ENCODE results near the gene DAAM2. TPM values are rescaled to one million over a fixed set of nuclear protein-coding genes. Genes with fewer than 3 reads are reported as not detected.

The DAAM2 gene
- total RNA-seq, 1 experiment from 2014 or later, result not detected

- no peaks in the 10 kb centered on the region for H3K27me3 ChIP-seq (replicated peaks; ENCODE audit: control insufficient read depth, insufficient read depth, low read length)
- no peak overlapping the region for H3K27ac Mint-ChIP-seq (ENCODE audit: unreplicated experiment)
- H3K9me3 Mint-ChIP-seq (ENCODE audit: unreplicated experiment), result no peaks in the 10 kb centered on the region
- H3K27me3 Mint-ChIP-seq (ENCODE audit: insufficient read depth, unreplicated experiment), result peaks cover 9% of the 10 kb centered on the region
- H3K36me3 Mint-ChIP-seq (ENCODE audit: insufficient read depth, unreplicated experiment), result no peaks in the 10 kb centered on the region
- H3K4me1 Mint-ChIP-seq (ENCODE audit: low read depth, unreplicated experiment), result no peaks in the 10 kb centered on the region
- TF ChIP-seq CTCF (IDR thresholded peaks at IDR 0.05; ENCODE audit: insufficient read depth in 1 of 2, low read depth in 1 of 2, low read length in 1 of 2, severe bottlenecking in 1 of 2, unreplicated experiment in 1 of 2), result no peak
- H3K4me1 ChIP-seq, result no peaks in the 10 kb centered on the region
- BruUV-seq (replicated peaks), result no TSS peak
- H3K4me3 ChIP-seq (ENCODE audit: low read depth, low read length), result no peak overlapping the region
- intact Hi-C loops (cut with micrococcal nuclease; ENCODE audit: unreplicated experiment), result no loop called here
- H3K9me3 ChIP-seq, result no peaks in the 10 kb centered on the region
- no peak for DNase-seq
- no peaks in the 10 kb centered on the region for H3K36me3 ChIP-seq (ENCODE audit: control insufficient read depth, insufficient read depth, low read length)
- ChIA-PET POLR2A (no interaction called here), CTCF (no interaction called here)
- H3K4me3 Mint-ChIP-seq (ENCODE audit: unreplicated experiment), result no peak overlapping the region
Observed at GRCh38 chr6:39793516-39793915, 1.3 kb downstream of the DAAM2 start.

DNA sequence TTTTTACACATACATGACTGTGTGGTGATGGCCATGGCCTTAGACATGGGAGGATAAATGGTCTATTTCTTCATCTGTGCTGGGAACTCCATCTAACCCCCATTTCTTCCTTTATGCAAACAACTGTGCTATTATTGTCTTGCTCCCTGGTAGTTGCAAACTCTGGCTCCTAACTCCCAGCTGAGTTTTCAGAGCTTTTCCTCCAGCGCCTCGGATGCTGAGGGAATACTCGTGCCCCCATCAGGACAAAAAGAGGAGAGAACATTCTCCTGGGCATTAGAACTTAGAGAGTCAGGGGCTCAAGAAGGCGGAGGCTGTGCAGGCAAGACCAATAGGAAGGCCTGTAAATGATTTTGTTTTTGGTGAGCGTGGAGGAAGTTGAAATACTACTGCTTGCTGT, 2.1 kb downstream of the DAAM2 start:
- H3K27ac Mint-ChIP-seq (ENCODE audit: unreplicated experiment), result no peak overlapping the region

GRCh38 chr6:39797751-39798150, 5.6 kb downstream of the DAAM2 start:
- Mint-ChIP-seq H3K9me3 (ENCODE audit: unreplicated experiment) (no peaks in the 10 kb centered on the region), H3K27me3 (ENCODE audit: insufficient read depth, unreplicated experiment) (peaks cover 17% of the 10 kb centered on the region), H3K27ac (ENCODE audit: unreplicated experiment) (no peak overlapping the region), H3K36me3 (ENCODE audit: insufficient read depth, unreplicated experiment) (no peaks in the 10 kb centered on the region), H3K4me3 (ENCODE audit: unreplicated experiment) (no peak overlapping the region), H3K4me1 (ENCODE audit: low read depth, unreplicated experiment) (peaks cover 7% of the 10 kb centered on the region)
- ChIA-PET CTCF (no interaction called here), POLR2A (no interaction called here)
- TF ChIP-seq CTCF (IDR thresholded peaks at IDR 0.05; ENCODE audit: insufficient read depth in 1 of 2, low read depth in 1 of 2, low read length in 1 of 2, severe bottlenecking in 1 of 2, unreplicated experiment in 1 of 2), result no peak
- DNase-seq, result no peak
- no TSS peak for BruUV-seq (replicated peaks)
- Histone ChIP-seq H3K36me3 (ENCODE audit: control insufficient read depth, insufficient read depth, low read length) (no peaks in the 10 kb centered on the region), H3K4me1 (no peaks in the 10 kb centered on the region), H3K9me3 (no peaks in the 10 kb centered on the region), H3K27me3 (replicated peaks; ENCODE audit: control insufficient read depth, insufficient read depth, low read length) (no peaks in the 10 kb centered on the region), H3K4me3 (ENCODE audit: low read depth, low read length) (no peak overlapping the region)
- intact Hi-C loops (cut with micrococcal nuclease; ENCODE audit: unreplicated experiment), result no loop called here

More for the DNA sequence above, 2.1 kb downstream of the DAAM2 start:
- no peak overlapping the region for H3K4me3 ChIP-seq (ENCODE audit: low read depth, low read length)
- DNase-seq, result no peak
- no peaks in the 10 kb centered on the region for H3K4me1 Mint-ChIP-seq (ENCODE audit: low read depth, unreplicated experiment)
- TF ChIP-seq CTCF (IDR thresholded peaks at IDR 0.05; ENCODE audit: insufficient read depth in 1 of 2, low read depth in 1 of 2, low read length in 1 of 2, severe bottlenecking in 1 of 2, unreplicated experiment in 1 of 2), result no peak
- peaks cover 11% of the 10 kb centered on the region for H3K27me3 Mint-ChIP-seq (ENCODE audit: insufficient read depth, unreplicated experiment)
- H3K9me3 Mint-ChIP-seq (ENCODE audit: unreplicated experiment), result no peaks in the 10 kb centered on the region
- H3K27me3 ChIP-seq (replicated peaks; ENCODE audit: control insufficient read depth, insufficient read depth, low read length), result no peaks in the 10 kb centered on the region
- no TSS peak for BruUV-seq (replicated peaks)
- ChIA-PET CTCF (no interaction called here), POLR2A (no interaction called here)
- no peaks in the 10 kb centered on the region for H3K9me3 ChIP-seq
- no peaks in the 10 kb centered on the region for H3K36me3 ChIP-seq (ENCODE audit: control insufficient read depth, insufficient read depth, low read length)
- H3K4me3 Mint-ChIP-seq (ENCODE audit: unreplicated experiment), result no peak overlapping the region
- intact Hi-C loops (cut with micrococcal nuclease; ENCODE audit: unreplicated experiment), result no loop called here
- H3K36me3 Mint-ChIP-seq (ENCODE audit: insufficient read depth, unreplicated experiment), result no peaks in the 10 kb centered on the region
- no peaks in the 10 kb centered on the region for H3K4me1 ChIP-seq

All from Caco-2 (cell line).